SK-N-SH treated with all-trans-retinoic acid at 6 μM for 48 hours (cell line): ENCODE measurements around the gene SPAG4.
A peak's percentile ranks its signal among the peaks of the same experiment; 100 is the strongest.

Source experiments
- CSDC2 ChIP-seq: fragments of 250-450 bp; sonication (Bioruptor Pico); IDR thresholded peaks from 2 replicates; pipeline ENCODE4 v1.5.0; 2020; ENCODE audit warnings: mild to moderate bottlenecking, moderate library complexity
- ISL1 ChIP-seq: fragments of 250-450 bp; sonication (Bioruptor Pico); IDR thresholded peaks from 2 replicates; pipeline ENCODE4 v2.1.2; 2022; ENCODE audit warnings: mild to moderate bottlenecking, moderate library complexity
- PPARA ChIP-seq: fragments of 250-450 bp; sonication (Bioruptor Pico); IDR thresholded peaks from 2 replicates; pipeline ENCODE4 v1.5.0; 2020; ENCODE audit warnings: mild to moderate bottlenecking, borderline replicate concordance
- RARB ChIP-seq: fragments of 250-450 bp; sonication (Bioruptor Pico); IDR thresholded peaks from 2 replicates; pipeline ENCODE4 v1.8.0; 2021; ENCODE audit warnings: mild to moderate bottlenecking, moderate library complexity

DNA sequence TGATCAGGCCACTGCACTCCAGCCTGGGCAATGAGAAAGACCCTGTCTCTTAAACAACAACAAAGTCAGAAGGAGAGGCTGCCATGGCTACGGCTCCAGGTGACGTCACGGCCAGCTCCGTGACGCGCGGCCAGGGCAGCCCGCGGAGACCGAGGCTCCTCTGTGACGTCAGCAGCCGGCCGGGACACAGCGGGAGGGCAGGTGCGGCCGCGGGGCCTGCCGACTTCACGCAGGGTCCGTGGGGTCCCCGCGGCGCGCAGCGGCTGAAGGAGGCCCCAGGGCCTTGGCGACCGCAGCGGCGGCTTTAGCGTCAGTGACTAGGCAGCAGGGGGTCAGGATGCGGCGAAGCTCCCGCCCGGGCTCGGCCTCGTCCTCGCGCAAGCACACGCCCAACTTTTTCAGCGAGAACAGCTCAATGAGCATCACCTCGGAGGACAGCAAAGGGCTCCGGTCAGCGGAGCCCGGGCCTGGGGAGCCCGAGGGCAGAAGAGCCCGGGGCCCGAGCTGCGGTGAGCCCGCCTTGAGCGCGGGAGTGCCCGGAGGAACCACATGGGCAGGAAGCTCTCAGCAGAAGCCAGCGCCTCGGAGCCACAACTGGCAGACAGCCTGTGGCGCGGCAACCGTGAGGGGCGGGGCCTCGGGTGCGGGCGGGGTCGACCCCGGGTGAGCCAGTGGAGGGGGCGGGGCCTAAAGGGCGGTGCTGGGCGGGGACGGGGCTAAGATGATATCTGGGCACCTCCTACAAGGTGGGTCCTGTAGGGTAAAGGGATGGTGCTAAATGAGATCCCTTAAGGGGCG lies at the start of gene SPAG4:
- TF ChIP-seq PPARA, result no peak
- no peak for TF ChIP-seq ISL1
- no peak for TF ChIP-seq RARB (CRISPR knock-in tag)
- TF ChIP-seq CSDC2, result 0 out of 2 replicates have a peak, but pooled peaks have one; percentile 40
